Epithelial cell of proximal tubule (primary cell): ENCODE results near the gene MED7. TPM values are rescaled to one million over a fixed set of nuclear protein-coding genes. Genes with fewer than 3 reads are reported as not detected.

ENCODE experiments used
- DNase-seq: peaks from one replicate; pipeline ENCODE4 v3.0.0-alpha.2; 2011; ENCODE audit warnings: low read depth
- H3K4me3 ChIP-seq: 2 replicates; pipeline ENCODE4 v1.5.1; 2011; ENCODE audit warnings: low read depth, mild to moderate bottlenecking, low read length
- total RNA-seq: library from RNA; depleted of rRNA; stranded (reverse); fragments of >200 nt; gene quantifications from 2 replicates; pipeline ENCODE4 v1.2.3, GENCODE V29; 2015
- TF ChIP-seq, protein P1 (sequence below): conservative IDR thresholded peaks from 2 replicates; pipeline ENCODE4 v1.5.1; 2012; ENCODE audit warnings: low read depth, mild to moderate bottlenecking, low read length

MED7 gene
- total RNA-seq, 1 donor from 2014 or later, result 20.5 TPM

DNA sequence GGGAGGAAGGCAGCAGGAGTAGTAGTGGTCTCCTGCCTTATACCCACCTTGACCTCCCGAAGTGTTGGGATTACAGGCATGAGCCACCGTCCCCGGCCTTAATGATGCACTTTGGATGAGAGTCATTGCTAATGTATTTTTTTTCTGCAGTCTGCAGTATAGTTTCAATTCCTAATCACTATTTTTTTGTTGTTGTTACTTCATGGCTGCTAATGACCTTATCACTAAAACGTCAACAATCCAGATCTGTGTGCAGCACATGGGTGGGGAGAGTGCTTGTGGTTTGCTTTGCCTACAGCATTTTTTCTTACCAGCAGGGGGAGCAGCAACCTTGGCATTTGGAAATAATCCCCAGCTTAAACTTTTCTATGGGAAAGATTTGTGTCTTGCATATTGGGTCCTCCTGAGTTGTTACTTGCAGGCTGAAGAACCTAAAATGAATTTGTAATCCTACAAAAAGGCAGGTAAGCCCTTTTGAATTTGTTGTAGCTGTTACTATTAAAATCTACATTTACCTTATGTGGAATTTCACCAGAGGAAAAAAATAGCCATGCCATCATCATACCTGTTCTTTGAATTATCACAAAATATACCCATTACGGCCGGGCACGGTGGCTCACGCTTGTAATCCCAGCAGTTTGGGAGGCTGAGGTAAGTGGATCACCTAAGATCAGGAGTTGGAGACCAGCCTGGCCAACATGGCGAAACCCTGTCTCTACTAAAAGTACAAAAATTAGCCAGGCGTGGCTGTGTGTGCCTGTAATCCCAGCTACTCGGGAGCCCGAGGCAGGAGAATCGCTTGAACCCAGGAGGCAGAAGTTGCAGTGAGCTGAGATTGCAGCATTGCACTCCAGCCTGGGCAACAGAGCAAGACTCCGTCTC lies 6.3 kb upstream of the MED7 start:
- no peak for DNase-seq
- H3K4me3 ChIP-seq, result no peak overlapping the region
- TF ChIP-seq, protein P1, sequence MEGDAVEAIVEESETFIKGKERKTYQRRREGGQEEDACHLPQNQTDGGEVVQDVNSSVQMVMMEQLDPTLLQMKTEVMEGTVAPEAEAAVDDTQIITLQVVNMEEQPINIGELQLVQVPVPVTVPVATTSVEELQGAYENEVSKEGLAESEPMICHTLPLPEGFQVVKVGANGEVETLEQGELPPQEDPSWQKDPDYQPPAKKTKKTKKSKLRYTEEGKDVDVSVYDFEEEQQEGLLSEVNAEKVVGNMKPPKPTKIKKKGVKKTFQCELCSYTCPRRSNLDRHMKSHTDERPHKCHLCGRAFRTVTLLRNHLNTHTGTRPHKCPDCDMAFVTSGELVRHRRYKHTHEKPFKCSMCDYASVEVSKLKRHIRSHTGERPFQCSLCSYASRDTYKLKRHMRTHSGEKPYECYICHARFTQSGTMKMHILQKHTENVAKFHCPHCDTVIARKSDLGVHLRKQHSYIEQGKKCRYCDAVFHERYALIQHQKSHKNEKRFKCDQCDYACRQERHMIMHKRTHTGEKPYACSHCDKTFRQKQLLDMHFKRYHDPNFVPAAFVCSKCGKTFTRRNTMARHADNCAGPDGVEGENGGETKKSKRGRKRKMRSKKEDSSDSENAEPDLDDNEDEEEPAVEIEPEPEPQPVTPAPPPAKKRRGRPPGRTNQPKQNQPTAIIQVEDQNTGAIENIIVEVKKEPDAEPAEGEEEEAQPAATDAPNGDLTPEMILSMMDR, result peak; percentile 95

DNA sequence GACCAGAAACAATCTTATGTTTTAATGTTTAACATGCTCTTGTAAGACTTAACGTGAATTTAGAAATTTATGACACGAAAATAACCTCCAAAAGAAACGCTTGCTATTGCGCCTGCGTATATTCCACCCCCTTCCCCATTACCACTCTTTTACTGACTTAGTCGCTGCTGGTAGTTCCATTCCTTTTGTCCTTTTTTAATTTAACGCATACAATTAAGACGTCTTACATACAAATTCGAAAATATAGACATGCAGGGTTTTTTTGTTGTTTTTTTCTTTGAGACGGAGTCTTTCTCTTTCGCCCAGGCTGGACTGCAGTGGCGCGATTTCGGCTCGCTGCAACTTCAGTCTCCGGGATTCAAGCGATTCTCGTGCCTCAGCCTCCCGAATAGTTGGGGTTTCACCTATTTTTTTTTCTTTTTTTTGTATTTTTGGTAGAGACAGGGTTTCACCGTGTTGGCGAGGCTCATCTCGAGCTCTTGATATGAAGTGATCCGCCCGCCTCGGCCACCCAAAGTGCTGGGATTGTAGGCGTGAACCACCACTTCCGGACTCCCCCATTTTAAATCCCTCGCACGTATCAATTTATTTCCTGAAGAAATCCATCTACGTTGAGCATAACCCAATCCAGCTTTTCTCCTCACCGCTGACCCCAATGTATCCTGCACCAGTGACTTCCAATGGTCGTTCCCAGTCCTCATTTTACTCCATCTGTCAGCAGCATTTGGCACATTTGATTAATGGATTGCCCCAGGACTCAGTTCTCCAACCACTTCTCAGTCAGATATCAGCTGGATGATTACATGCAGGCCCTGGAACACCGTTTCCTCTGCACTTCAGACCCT lies 684 bp upstream of the MED7 start:
- peak overlapping the region; percentile 96 for H3K4me3 ChIP-seq
- DNase-seq, result no peak
- TF ChIP-seq, protein P1, result no peak

DNA sequence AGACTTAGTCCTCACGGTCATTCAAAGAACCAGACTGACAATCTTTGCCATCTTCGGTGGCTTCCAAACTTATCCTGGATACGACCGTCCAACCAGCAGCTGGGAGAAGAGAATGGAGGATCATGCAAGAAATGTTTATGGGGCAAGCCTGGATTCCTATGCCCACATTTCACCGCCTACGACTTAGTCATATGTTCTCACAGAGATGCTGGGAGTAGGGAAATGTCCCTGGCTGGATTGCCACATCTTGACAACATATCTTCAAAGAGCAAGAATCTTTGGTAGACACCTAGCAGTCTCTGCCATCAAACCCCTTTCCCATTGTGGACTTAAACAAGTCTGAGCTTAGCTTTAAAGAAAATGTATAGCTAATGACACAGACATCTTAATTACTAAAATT lies 5.0 kb downstream of the MED7 start:
- no peak overlapping the region for H3K4me3 ChIP-seq
- TF ChIP-seq, protein P1, result no peak
- DNase-seq, result no peak

DNA sequence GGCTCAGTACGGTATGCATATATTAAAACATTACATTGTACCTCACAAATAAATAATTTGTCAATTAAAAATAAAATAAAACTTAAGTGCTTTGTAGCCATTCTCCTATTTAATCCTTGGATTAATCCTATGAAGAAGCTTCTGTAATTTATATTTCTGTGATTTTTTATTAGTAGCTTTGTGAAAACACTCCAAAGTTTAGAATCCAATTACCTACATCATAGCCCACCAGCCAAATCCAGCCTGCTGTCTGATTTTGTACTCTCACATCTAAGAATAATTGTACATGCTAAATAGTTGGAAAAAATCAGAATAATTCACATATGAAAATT lies 10.4 kb downstream of the MED7 start:
- DNase-seq, result no peak
- no peak overlapping the region for H3K4me3 ChIP-seq
- TF ChIP-seq, protein P1, result no peak

DNA sequence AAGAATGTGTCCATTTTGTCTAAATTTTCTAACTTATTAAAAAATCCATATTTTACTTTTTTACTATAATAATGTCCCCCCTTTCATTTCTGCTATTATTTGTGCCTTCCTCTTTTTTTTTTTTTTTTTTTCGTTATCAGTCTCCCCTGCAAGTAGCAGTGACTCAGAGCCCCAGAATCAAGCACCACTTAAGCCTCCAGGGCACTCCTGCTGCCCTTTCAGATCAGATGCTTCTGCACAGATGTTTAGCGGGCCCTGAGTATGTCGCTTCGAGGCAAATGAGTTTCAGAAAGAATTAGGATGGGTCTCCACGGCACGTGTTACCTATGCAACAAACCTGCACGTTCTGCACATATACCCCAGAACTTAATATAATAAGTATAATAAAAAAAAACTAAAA lies 11.7 kb downstream of the MED7 start:
- TF ChIP-seq, protein P1, result no peak
- no peak for DNase-seq
- H3K4me3 ChIP-seq, result no peak overlapping the region

DNA sequence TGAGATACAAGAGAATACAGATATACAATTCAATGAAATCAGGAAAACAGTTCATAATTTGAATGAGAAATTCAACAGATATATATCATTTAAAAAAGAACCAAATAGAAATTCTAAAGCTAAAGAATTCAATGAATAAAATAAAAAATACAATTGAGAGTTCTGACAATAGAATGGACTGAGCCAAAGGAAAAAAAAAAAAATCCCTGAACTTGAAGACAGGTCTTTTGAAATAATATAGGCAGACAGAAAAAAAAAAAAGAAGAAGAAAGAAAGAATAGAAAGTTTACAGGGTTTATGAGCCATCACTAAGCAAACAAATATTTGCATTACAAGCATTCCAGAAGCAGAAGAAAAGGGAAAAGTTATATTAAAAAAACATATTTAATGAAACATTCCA lies 21.0 kb downstream of the MED7 start:
- no peak for DNase-seq
- TF ChIP-seq, protein P1, result no peak
- no peak overlapping the region for H3K4me3 ChIP-seq
